Occipital lobe (tissue), 2 donors: ENCODE measurements around the gene RUVBL1. TPM values are rescaled to one million over a fixed set of nuclear protein-coding genes. Genes with fewer than 3 reads are reported as not detected.
A peak's percentile ranks its signal among the peaks of the same experiment; 100 is the strongest.

ENCODE experiments used
- DNase-seq: peaks from one replicate; lab custom pipeline; 2025; lab: John Stamatoyannopoulos, UW
- total RNA-seq: library from RNA; depleted of rRNA; stranded (reverse); fragments of >200 nt; gene quantifications from one replicate; pipeline ENCODE4 v1.2.3, GENCODE V29; 2014

The RUVBL1 gene
- total RNA-seq, 1 donor from 2014 or later: 38.5 TPM

GRCh38 chr3:128083396-128083795, 40.2 kb downstream of the RUVBL1 start:
- no peak for DNase-seq

GRCh38 chr3:128082546-128082945, 41.1 kb downstream of the RUVBL1 start:
- DNase-seq: no peak

GRCh38 chr3:128081846-128082245, 41.8 kb downstream of the RUVBL1 start:
- no peak for DNase-seq

GRCh38 chr3:128081226-128081625, 42.4 kb downstream of the RUVBL1 start:
- no peak for DNase-seq

GRCh38 chr3:128080323-128081080, 43.1 kb downstream of the RUVBL1 start:
- no peak for DNase-seq

- DNase-seq: no peak
These were observed 43.8 kb downstream of the RUVBL1 start for GRCh38 chr3:128079823-128080222.

GRCh38 chr3:128078875-128079274, 44.7 kb downstream of the RUVBL1 start:
- no peak for DNase-seq

- DNase-seq: no peak
These were observed 45.3 kb downstream of the RUVBL1 start for GRCh38 chr3:128078322-128078721.

- no peak for DNase-seq
These were observed 45.9 kb downstream of the RUVBL1 start for GRCh38 chr3:128077665-128078064.

GRCh38 chr3:128077202-128077624, 46.4 kb downstream of the RUVBL1 start:
- DNase-seq: no peak

- peak; percentile 48 for DNase-seq
These were observed 47.0 kb downstream of the RUVBL1 start for GRCh38 chr3:128076483-128077201.

GRCh38 chr3:128075522-128076482, 47.8 kb downstream of the RUVBL1 start:
- DNase-seq: peak; percentile 80

- DNase-seq: no peak
These were observed 48.6 kb downstream of the RUVBL1 start for GRCh38 chr3:128074851-128075521.

GRCh38 chr3:128073807-128074206, 49.8 kb downstream of the RUVBL1 start:
- DNase-seq: no peak

GRCh38 chr3:128073185-128073725, 50.4 kb downstream of the RUVBL1 start:
- no peak for DNase-seq

- DNase-seq: no peak
These were observed 51.0 kb downstream of the RUVBL1 start for GRCh38 chr3:128072454-128073184.

GRCh38 chr3:128071771-128072453, 51.7 kb downstream of the RUVBL1 start:
- DNase-seq: no peak

GRCh38 chr3:128070898-128071591, 52.6 kb downstream of the RUVBL1 start:
- no peak for DNase-seq

GRCh38 chr3:128069271-128069670, 54.3 kb downstream of the RUVBL1 start:
- DNase-seq: no peak
